RWPE2 (cell line): ENCODE data around the gene TMEM221.

ENCODE experiments used
- ATAC-seq: fragments of 200-7000 bp; cut with Tn5 transposase; 3 replicates; pipeline ENCODE4 v1.9.1; 2021; ENCODE audit warnings: low read depth
- DNase-seq: peaks from one replicate; pipeline ENCODE4 v3.0.0-alpha.2; 2020; ENCODE audit warnings: low spot score
- H3K27ac ChIP-seq: fragments of 450-650 bp; 2 replicates; pipeline ENCODE4 v1.5.1; 2017; ENCODE audit warnings: mild to moderate bottlenecking; ENCODE audit not compliant: poor library complexity, severe bottlenecking
- H3K27me3 ChIP-seq: fragments of 250-450 bp; sonication (Bioruptor Pico); 2 replicates; pipeline ENCODE4 v1.5.1; 2021; ENCODE audit warnings: mild to moderate bottlenecking, moderate library complexity; ENCODE audit not compliant: insufficient read depth, poor library complexity, severe bottlenecking
- H3K36me3 ChIP-seq: fragments of 250-450 bp; sonication (Bioruptor Pico); 2 replicates; pipeline ENCODE4 v1.5.1; 2020; ENCODE audit warnings: low read depth, mild to moderate bottlenecking, moderate library complexity
- H3K4me1 ChIP-seq: fragments of 250-450 bp; sonication (Bioruptor Pico); 2 replicates; pipeline ENCODE4 v1.5.1; 2021; ENCODE audit warnings: mild to moderate bottlenecking, moderate library complexity; ENCODE audit not compliant: insufficient read depth, poor library complexity, severe bottlenecking
- H3K4me3 ChIP-seq: fragments of 250-450 bp; sonication (Bioruptor Pico); 2 replicates; pipeline ENCODE4 v1.5.1; 2021; ENCODE audit warnings: mild to moderate bottlenecking, moderate library complexity; ENCODE audit not compliant: severe bottlenecking
- H3K9me3 ChIP-seq: fragments of 250-450 bp; sonication (Bioruptor Pico); 2 replicates; pipeline ENCODE4 v1.5.1; 2021; ENCODE audit warnings: mild to moderate bottlenecking, moderate library complexity; ENCODE audit not compliant: severe bottlenecking
- TF ChIP-seq, protein P1 (sequence below): fragments of 450-650 bp; IDR thresholded peaks from one replicate; pipeline ENCODE4 v1.5.1; 2017; ENCODE audit warnings: mild to moderate bottlenecking, moderate library complexity; ENCODE audit not compliant: poor library complexity, severe bottlenecking

Gene TMEM221

DNA sequence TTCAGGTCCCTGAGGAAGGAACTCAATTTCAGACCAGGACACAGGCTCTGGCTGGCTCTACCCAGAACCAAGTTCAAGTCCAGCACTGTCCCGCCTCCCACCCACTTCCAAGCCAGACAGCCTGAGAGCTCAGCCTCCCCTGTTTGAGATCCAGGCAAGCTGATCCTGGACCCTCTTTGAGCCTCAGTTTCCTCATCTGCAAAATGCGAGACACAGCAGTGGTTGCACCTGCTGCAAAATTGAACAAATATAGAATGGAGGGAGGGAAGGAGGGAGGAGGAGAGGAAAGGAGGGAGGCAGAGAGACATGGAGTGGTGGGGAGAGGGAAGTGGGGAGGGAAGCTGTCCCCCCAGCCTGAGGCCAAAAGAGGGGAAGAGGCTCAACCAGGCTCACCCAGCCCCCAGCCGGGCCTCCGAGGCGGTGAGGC is 751 bp downstream of the TMEM221 start:
- H3K4me1 ChIP-seq: peaks cover 6% of the 10 kb centered on the region
- H3K27ac ChIP-seq: no peak overlapping the region
- peak overlapping the region; percentile 26 for H3K4me3 ChIP-seq
- no peak; the same call in 2 of the 3 replicates for ATAC-seq
- no peaks in the 10 kb centered on the region for H3K36me3 ChIP-seq
- no peaks in the 10 kb centered on the region for H3K9me3 ChIP-seq
- TF ChIP-seq, protein P1, sequence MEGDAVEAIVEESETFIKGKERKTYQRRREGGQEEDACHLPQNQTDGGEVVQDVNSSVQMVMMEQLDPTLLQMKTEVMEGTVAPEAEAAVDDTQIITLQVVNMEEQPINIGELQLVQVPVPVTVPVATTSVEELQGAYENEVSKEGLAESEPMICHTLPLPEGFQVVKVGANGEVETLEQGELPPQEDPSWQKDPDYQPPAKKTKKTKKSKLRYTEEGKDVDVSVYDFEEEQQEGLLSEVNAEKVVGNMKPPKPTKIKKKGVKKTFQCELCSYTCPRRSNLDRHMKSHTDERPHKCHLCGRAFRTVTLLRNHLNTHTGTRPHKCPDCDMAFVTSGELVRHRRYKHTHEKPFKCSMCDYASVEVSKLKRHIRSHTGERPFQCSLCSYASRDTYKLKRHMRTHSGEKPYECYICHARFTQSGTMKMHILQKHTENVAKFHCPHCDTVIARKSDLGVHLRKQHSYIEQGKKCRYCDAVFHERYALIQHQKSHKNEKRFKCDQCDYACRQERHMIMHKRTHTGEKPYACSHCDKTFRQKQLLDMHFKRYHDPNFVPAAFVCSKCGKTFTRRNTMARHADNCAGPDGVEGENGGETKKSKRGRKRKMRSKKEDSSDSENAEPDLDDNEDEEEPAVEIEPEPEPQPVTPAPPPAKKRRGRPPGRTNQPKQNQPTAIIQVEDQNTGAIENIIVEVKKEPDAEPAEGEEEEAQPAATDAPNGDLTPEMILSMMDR: no peak
- H3K27me3 ChIP-seq: peaks cover 4% of the 10 kb centered on the region
- DNase-seq: no peak

DNA sequence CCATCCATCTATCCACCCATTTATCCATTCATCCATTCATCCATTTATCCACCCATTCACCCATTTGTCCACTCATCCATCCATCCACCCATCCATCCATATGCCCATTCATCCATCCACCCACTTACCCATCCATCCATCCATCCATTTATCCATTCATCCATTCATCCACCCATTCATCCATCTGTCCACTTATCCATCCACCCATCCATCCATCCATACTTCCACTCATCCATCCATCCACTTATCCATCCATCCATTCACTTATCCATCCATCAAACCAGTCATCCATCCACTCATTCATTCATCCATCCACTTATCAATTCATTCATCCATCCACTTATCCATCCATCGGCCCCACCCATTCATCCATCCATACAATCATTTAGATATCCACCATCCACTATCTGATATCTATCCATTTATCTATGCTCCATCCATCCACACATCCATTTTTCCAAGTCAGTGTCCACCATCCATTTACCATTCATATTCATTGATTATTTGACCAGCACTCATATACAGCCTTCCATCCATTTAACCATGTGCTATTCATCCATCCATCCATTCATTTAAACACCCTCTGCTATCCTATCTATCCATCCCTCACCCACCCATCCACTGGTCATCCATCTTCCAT is 2.8 kb downstream of the TMEM221 start:
- TF ChIP-seq, protein P1: no peak
- Histone ChIP-seq H3K36me3 (no peaks in the 10 kb centered on the region), H3K4me1 (peaks cover 3% of the 10 kb centered on the region), H3K27me3 (peaks cover 4% of the 10 kb centered on the region), H3K9me3 (peaks cover 2% of the 10 kb centered on the region), H3K4me3 (no peak overlapping the region), H3K27ac (no peak overlapping the region)
- DNase-seq (no peak), ATAC-seq (no peak)

DNA sequence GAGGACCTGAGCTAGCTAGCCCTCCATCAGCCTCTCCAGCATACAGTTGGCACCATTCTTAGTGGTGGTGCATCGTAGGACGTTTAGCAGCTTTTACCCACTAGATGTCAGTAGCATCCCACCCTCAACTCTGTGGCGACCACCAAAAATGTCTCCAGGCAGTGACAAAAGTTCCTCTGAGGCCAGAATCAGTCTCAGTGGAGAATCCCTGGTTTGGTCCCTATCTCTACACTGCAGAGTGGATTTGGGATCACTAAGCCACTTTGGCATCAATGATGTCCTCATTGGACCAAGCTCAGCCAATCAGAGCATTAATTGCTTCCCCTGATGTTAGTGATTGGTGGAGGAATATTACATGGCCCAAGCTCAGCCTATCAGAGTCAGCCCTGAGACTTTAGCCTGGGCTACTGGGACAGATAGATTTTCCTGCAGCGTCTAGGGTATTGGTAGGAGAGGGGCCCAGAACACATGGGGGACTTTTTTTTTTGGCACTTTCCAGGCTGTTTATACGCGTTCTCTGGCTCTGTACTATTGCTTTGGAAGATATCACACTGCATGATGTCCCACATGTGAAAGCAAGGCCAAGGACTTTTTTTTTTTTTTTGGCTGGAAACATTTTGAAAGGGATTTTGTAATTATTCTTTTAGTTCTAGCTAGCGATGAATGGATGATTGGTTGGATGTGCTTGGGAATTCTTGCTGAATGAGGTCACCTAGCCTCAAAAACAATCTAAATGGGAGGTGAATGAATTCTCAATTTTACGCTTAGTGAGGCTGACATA is 7.0 kb downstream of the TMEM221 start:
- ATAC-seq (peak; percentile 27; the same call in 2 of the 3 replicates), DNase-seq (no peak)
- Histone ChIP-seq H3K4me1 (peaks cover 3% of the 10 kb centered on the region), H3K36me3 (no peaks in the 10 kb centered on the region), H3K4me3 (no peak overlapping the region), H3K27me3 (no peaks in the 10 kb centered on the region), H3K9me3 (peaks cover 2% of the 10 kb centered on the region), H3K27ac (no peak overlapping the region)
- TF ChIP-seq, protein P1: peak; percentile 62

DNA sequence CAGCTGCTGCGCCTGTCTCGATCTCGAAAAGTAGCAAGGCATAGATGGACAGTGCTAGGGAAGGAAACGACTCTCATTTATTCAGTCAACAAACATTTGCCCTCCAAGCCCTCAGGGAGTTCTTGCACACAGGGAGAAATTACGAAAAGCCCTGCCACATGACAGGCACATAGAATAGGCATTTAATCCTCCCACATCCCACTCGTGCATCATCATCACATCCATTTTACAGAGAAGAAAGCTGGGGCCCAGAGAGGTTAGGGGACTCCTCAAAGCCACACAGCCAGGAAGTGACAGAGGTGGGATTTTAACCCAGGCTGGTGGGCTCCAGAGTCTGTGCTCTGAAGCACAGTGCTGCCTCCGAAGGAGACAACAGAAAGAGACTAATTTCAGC is 11.6 kb downstream of the TMEM221 start:
- Histone ChIP-seq H3K4me1 (peaks cover 2% of the 10 kb centered on the region), H3K27ac (no peak overlapping the region), H3K36me3 (no peaks in the 10 kb centered on the region), H3K27me3 (no peaks in the 10 kb centered on the region), H3K9me3 (no peaks in the 10 kb centered on the region), H3K4me3 (no peak overlapping the region)
- no peak for ATAC-seq
- TF ChIP-seq, protein P1: no peak
- no peak for DNase-seq
